Pons (tissue), 1 donor: ENCODE measurements around the gene ZCCHC7.
"Not testable (repeated sequence)": the region's sequence is repeated elsewhere in the genome, so short reads cannot be mapped to it uniquely, and the experiment has no call there.

Experiments
- DNase-seq: peaks from one replicate; pipeline ENCODE4 v3.0.0-alpha.2; 2016; ENCODE audit warnings: low spot score

ZCCHC7 gene

DNA sequence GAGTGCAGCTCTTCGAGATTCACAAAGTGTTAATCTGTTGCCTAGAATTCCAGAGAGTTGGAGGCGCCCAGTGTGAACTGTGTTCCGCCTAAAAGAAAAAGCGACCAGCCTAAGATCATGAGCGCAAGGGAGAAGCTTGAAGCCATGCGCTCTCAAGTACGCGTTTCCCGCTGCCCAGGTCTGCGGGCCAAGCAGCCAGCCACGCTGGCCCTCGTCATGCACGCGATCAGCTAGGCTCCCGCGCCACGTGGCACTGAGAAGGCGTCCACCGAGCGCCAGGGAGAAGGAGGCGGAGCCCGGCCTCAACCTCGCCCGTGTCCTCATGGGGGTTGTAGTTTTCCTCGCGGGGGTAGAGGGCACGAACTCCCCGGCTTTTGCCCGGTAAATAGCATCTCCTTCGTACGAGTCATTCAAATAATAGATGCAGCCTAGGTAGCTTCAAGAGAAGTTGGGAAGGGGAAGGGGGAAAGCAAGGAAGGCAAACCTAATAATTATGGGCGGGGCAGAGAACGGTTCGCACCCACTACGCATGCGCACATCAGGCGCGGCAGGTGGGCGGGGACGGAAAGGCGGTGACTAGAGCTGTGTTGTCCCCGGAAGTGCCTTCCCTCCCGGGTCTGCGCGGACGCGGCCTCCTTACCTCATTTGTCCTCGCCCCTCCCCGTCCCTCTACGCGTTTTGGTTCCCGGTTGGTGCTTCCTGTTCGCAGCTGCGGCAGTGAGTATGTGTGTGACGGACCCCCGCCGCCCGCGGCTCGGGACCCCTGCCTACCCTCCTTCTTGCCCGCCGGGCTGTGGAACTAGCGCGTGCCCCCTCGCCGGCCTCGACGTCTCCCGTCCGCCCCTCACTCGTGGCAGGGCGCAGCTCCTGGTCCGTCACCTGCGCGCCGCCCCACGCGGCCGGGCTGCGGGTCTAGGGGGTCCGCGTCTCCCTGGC, at the start of gene ZCCHC7:
ZCCHC7 (plus strand) TSS at position 668 of the 936 bp plus-strand sequence.
- peak; percentile 96 for DNase-seq

DNA sequence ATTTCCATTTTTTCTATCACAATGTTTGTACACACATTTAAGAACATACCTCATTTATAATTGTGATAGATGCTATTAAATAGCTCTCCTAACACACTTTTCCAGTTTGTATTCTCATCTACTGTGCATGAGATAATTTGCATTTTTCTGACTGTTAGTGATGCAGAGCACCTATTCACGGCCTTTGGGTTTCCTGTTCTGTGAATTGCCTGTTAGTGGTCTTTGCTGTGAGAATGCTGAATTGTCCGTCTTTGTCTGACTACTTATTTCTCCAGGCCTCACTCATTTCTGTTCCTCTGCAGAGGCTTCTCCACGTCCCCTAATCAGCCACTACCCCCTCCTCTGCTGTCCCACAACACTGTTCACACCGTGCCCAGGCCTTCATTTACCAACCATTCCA, 45.6 kb upstream of the ZCCHC7 start:
- DNase-seq: not testable (repeated sequence)

DNA sequence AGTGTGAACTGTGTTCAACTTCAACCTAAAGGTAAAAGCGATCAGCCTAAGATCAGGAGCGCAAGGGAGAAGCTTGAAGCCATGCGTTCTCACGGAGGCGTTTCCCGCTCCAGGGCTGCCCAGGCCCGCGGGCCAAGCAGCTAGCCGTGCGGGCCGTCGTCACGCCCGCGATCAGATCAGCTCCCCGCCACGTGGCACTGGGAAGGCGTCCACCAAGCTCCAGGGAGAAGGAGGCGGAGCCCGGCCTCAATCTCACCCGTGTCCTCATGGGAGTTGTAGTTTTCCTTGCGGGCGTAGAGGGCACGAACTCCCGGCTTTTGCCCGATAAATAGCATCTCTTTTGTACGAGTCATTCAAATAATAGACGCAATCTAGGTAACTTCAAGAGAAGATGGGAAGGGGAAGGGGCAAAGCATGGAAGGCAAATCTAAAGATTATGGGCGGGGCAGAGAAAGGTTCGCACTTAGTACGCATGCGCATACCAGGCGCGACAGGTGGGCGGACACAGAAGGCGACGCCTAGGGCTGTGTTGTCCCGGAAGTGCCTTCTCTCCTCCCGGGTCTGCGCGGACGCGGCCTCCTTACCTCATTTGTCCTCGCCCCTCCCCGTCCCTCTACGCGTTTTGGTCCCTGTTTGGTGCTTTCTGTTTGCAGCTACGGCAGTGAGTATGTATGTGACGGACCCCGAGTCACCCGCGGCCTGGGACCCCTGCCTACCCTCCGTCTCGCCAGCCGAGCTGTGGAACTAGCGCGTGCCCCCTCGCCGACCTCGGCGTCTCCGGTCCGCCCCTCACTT, 40.8 kb upstream of the ZCCHC7 start:
- peak; percentile 95 for DNase-seq

DNA sequence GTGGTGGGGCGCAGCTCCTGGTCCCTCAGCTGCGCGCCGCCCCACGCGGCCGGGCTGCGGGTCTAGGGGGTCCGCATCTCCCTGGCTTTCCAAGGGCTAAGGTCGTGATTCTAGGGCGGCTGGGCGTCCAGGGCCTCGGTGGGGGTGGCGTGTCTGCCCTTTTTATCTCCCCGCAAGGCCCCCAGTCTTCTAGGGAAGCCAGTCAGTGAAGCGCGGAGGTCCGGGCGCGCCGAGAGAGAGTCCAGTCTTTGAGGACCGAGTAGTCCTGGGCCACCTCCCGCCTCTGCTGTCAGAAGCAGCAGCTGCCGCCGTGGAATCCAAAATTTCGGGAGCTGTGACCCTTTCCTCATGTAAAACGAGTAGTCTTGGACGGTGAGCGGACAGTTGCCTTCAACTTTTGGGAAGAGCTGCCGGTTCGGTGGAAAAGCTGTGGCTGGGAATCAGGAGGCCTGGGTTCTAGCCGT, 40.2 kb upstream of the ZCCHC7 start:
- DNase-seq: not testable (repeated sequence)

DNA sequence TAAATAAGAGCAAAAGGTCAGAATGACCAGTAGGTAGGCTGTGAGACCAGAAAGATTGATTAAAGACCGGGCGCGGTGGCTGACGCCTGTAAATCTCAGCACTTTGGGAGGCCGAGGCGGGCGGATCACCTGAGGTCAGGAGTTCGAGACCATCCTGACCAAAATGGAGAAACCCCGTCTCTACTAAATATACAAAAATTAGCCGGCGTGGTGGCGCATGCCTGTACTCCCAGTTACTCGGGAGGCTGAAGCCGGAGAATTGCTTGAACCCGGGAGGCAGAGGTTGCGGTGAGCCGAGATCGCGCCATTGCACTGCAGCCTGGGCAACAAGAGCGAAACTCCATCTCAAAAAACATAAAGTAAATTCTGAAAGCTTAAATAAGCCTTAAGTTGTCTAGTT, 38.9 kb upstream of the ZCCHC7 start:
- not testable (repeated sequence) for DNase-seq

DNA sequence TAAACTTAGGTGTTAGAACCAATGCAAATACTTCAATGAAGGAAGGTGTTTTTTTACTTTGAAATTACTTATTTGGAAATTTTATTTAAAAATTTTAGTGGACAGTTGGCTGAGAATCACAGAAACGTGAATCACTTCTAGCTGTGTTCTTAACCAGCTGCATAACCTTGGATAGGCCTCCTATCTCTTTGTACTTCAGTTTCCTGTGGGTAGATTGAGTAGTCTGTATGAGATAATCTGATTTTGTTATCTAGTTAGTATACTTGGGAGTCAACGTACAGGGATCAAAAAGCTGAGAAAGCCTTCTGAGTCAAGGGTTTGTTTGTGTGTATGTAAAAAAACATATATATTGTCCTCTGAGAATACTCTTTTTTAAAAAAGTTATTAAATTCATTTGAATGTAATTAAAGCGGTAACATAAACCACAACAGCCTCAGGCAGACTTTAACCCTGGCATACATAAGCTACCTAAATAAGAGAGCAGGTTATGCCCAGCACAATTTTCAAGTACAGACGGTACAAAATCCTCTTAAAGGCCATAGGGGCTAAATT, 38.1 kb upstream of the ZCCHC7 start:
- no peak for DNase-seq

DNA sequence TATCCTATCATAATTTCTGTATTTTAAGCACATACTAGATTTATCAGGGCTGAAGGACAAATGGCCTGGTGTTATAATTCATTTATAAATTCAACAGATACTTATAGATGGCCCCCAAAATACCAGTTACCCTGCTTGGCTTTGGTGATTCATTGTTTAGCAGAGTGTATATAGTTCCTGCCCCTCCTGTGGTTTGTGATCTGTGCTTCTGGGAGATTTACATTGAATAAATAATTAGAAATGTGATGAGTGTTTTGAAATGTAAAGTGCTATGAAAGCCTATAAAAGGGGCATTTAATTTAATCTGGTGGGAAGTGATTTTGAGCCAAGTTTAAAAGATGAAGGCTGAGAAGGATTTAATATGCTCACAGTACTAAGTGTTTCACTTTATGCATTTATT, 36.7 kb upstream of the ZCCHC7 start:
- no peak for DNase-seq

DNA sequence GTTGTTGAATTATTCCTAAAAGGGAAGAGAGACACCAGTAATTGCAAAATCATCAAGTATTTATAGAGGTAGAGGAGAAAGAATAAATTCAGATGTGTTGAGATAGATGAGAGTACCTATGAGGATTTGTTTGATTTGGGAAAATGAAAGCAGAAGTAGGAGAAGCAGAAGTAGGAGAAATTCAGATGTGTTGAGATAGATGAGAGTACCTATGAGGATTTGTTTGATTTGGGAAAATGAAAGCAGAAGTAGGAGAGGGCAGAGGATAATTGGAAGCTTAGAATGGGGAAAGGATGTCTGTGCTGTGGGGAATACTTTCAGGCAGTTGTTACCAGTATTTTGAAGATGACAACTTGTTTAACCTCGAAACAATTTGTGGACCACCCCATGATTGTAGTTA, 35.1 kb upstream of the ZCCHC7 start:
- DNase-seq: no peak

DNA sequence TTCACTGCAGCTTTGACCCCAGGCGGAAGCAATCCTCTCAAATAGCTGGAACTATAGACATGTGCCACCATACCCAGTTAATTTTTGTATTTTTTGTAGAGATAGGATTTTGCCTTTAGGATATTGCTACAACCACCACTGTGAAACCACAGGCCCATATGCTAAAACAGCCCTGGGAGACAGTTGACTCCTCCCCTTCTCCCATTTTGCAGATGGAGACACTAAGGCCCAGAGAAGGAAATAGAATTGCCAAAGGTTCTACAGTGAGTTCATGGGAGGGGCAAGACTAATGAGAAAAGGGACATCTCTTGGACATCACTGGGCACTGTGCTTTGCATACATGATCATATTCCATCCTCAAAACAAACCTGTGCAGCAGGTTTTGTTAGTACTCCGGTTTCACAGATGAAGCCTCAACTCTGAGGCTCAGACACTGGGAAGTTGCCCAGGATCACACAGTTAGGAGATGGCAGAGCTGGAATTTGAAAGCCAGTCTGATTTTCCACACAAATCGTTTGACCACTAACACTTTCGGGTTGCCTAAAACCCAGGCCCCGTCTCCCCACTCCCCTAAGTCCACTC, 27.6 kb upstream of the ZCCHC7 start:
- not testable (repeated sequence) for DNase-seq

DNA sequence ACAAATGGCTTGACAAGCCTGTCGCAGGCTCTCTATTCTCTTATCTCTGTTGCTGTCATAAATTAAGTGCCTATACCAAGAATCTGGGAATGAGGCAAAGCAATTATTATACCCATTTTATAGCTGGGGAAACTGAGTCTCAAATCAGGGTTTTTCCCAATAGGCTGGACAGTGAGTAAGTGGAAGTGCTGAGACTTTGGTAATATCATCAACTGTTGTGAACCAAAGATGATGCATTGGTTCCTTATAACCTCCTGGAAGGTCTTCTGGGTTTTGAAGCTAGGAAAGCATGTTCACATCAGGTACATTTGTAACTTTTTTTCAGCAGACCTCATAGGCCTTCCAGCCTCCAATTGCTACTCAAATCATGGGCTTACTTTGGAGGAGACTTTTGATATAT, 25.6 kb upstream of the ZCCHC7 start:
- no peak for DNase-seq

DNA sequence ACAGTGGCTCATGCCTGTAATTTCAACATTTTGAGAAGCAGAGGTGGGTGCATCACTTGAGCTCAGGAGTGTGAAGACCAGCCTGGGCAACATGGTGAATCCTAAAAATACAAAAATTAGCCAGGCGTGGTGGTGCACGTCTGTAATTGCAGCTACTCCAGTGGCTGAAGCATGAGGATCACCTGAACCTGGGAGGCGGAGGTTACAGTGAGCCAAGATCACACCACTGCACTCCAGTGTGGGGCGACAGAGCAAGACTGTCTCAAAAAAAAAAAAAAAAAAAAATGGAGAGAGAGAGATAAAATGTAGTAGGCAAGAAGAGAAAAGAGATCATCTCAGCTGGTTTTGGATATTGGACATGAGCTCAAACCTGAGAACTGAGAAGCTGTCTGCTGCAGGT, 23.7 kb upstream of the ZCCHC7 start:
- DNase-seq: no peak

DNA sequence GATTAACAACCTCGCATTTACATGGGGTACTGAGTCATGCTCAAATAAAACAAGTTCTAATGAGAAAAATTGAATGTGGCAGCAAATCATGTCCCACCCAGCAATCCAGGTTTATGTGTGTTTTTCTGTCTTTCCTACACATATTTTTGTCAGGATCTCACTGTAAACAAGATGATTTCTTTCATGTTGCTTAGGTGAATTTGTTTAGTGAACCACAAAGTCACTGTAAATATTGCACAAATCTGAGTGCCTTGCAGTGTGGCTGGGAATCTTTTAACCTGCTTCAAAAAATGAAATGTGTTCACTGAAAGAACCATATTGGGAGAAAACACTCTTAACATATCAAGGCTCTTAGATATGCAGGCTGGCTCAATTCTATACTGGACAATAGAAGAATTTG, 23.1 kb upstream of the ZCCHC7 start:
- no peak for DNase-seq

DNA sequence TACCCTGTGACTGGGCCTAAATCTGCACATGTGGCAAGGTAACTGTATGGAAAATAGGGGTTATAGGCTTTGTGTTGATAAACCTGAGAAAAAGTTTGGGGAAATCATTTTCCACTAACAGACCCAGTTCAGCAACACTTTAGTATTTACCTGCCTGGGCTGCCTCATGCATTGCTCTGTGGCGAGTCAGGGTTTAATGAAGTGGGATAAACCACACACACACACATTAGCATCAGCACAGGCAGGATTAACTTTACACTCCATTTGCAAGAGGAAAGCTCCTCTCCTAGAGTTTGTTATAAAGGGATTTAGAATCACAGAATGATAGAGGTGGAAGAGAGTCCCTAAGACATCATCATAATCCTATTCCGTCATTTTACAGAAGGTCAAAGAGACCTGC, 20.0 kb upstream of the ZCCHC7 start:
- no peak for DNase-seq

DNA sequence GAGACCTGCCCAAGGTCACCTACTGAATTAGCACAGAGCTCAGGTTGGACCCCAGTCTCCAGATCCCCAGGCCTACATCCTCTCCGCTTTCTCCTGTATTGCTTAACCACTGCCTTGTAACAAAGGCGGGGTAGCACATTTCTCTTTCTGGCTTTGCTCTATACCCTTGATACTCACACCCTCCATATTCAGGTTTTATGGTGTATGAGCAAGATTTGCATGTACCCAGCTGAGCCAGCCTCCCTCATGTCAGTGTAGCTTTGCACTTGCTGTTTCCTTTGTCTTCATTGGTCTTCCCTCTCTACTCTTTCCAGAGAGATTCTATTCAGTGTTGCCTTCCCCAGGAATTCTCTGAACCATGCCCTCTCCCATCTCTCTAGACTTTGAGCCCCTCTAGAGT, 19.6 kb upstream of the ZCCHC7 start:
- DNase-seq: no peak

DNA sequence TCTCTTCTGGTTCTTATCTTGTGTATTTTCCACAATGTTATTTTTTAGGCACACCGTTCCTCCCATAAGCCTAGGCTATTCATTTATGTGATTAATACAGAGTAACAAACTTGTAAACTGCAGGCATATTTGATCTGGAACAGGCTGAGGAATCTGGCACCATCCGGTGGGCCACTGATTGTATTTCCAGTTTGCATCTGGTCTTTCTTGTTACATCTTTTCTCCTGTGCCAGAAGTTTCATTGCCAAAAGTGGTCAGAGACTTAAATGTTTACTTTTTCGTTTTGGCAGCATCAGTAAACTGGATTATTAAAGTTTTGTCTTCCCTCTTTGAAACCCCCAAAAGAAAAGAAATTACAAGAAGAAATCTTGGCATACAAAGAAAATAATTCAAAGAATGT, 17.9 kb upstream of the ZCCHC7 start:
- no peak for DNase-seq

DNA sequence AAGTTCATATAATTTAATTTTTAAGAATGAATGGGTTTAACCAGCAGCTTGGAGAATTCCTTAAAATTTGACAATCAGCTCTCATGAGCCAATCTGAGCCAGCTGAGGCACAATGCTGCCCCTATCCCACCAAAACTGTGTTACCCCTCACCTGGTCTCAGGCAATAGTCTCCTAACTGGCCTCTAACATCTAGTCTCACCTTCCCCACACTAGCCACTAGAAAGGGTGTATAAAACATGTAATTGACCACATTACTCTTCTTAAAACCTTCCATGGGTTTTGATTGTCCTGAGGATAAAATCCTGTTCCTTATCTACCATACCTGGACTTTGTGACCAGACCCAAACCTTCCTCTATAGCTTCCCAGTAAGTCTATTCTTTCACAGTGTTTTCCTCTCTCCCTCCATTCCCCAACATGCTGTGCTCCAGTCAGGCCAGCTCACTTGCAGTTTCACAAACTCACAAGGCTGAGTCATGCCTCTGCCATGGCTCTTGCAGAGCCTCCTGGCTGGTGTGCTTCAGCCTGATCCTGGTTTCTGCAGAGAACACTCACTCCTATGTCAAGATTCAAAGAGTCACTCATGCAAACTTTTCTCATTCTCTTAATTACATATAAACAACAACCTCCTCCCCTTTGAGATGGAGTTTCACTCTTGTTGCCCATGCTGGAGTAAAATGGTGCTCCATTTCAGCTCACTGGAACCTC, 16.0 kb upstream of the ZCCHC7 start:
- DNase-seq: no peak

DNA sequence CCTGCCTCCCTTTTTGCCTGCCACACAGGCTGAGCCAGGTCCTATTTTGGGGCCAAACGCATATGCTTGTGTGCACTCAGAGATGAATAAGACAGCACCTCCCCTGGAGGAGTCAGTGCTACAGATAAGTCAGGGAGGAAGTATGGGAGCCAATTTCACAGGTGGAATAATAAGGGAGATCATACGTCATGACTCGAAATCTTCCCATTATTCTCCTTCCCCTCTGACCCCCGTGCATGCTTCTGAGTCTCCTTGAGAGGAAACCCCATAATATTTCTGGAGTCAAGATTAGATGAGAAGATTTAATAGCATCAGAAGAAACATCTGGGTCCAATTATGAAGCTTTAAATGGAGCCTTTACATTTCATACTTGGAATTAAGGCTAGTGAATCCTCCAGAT, 15.1 kb upstream of the ZCCHC7 start:
- DNase-seq: no peak

DNA sequence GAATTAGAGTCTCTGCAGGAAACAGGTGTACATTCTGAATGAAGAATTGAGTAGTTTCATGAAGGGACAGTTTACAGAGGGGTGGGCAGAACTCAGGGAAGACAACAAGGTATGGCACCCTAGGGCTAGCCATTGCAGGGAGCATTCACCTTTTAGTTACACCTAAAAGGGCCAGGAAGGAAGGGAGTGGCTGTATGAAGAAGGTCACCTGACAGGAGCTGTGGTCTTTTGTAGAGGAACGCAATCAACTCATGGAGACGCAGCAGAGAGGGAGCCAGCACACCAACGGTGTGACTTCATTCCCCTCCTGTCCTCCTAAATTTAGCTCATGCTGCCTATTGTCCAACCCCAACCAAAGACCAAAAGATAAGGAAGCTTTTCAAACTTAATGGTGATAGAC, 12.7 kb upstream of the ZCCHC7 start:
- DNase-seq: no peak

DNA sequence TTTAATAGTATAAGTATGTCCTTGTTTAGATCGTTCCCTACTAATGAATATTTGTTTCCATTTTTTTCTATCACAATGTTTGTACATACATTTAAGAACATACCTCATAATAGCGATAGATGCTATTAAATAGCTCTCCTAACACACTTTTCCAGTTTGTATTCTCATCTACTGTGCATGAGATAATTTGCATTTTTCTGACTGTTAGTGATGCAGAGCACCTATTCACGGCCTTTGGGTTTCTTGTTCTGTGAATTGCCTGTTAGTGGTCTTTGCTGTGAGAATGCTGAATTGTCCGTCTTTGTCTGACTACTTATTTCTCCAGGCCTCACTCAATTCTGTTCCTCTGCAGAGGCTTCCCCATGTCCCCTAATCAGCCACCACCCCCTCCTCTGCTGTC, 5.9 kb upstream of the ZCCHC7 start:
- not testable (repeated sequence) for DNase-seq

DNA sequence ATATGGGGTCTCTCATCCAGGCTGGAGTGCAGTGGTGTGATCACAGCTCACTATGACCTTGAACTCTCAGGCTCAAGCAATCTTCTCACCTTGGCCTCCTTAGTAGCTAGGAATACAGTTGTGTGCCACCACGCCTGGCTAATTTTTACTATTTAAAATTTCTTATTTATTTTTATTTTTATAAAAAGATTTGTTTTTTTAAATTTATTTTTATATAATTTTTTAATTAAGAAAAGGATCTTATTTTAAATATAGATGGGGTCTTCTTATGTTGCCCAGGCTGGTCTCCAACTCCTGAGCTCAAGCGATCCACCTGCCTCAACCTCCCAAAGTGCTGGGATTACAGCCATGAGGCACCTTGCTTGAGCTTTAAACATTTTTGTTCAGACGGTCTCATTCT, 2.4 kb upstream of the ZCCHC7 start:
- DNase-seq: no peak

DNA sequence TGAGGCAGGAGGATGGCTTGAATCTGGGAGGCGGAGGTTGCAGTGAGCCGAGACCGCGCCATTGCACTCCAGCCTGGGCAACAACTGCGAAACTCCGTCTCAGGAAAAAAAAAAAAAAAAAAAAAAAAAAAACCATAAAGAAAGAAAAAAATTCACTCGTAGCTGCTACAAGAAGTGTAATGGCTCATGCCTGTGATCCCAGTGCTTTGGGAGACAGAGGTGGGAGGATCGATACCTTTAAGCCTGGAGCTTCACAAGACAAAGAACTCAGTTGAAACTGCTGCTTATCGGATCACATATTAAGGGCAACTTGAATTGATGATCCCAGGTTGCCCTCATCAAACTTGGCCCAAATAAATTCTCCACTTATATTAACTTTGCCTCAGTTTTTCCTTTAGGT, 1.0 kb upstream of the ZCCHC7 start:
- DNase-seq: no peak

DNA sequence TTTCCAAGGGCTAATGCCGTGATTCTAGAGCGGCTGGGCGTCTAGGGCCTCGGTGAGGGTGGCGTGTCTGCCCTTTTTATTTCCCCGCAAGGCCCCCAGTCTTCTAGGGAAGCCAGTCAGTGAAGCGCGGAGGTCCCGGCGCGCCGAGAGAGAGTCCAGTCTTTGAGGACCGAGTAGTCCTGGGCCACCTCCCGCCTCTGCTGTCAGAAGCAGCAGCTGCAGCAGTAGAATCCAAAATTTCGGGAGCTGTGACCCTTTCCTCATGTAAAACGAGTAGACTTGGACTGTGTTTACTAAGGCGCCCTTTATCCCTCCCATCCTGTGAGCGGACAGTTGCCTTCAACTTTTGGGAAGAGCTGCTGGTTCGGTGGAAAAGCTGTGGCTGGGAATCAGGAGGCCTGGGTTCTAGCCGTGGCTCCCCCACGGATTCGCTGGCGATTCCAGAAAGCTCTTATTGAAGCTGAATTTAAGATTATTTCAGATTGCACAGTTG, 515 bp downstream of the ZCCHC7 start:
- peak; percentile 24 for DNase-seq
